Type B pancreatic cell (in vitro differentiated cells): ENCODE measurements around the gene CATSPERZ. TPM values are rescaled to one million over a fixed set of nuclear protein-coding genes. Genes with fewer than 3 reads are reported as not detected.

ENCODE experiments used
- DNase-seq: peaks from one replicate; pipeline ENCODE4 v3.0.0; 2021; ENCODE audit warnings: mixed read lengths; ENCODE audit not compliant: unreplicated experiment; ENCODE audit errors: extremely low spot score
- H3K27ac Mint-ChIP-seq: 2 replicates; pipeline ENCODE4 v1.8.0; 2021; ENCODE audit warnings: mild to moderate bottlenecking, mixed read lengths
- H3K27me3 Mint-ChIP-seq: 2 replicates; pipeline ENCODE4 v1.8.0; 2021; ENCODE audit warnings: mixed read lengths
- H3K36me3 Mint-ChIP-seq: 2 replicates; pipeline ENCODE4 v1.8.0; 2021; ENCODE audit warnings: mixed read lengths
- H3K4me1 Mint-ChIP-seq: one replicate; pipeline ENCODE4 v1.8.0; 2021; ENCODE audit warnings: mixed read lengths; ENCODE audit not compliant: unreplicated experiment
- H3K4me3 Mint-ChIP-seq: 2 replicates; pipeline ENCODE4 v1.8.0; 2021; ENCODE audit warnings: mild to moderate bottlenecking, mixed read lengths
- H3K9me3 Mint-ChIP-seq: 2 replicates; pipeline ENCODE4 v1.8.0; 2021; ENCODE audit warnings: mixed read lengths
- microRNA-seq: library from miRNA; unstranded; fragments of <30 nt; microRNA quantifications from one replicate; pipeline ENCODE4, GENCODE V29; 2020
- total RNA-seq: library from RNA; stranded (reverse); gene quantifications from 2 replicates; pipeline ENCODE4 v1.2.1, GENCODE V29; 2021; ENCODE audit warnings: low replicate concordance
- TF ChIP-seq, protein P1 (sequence below): fragments of 200-600 bp; sonication (generic); conservative IDR thresholded peaks from 2 replicates; pipeline ENCODE4 v1.5.0; 2021; ENCODE audit warnings: antibody characterized with exemption, mild to moderate bottlenecking

Gene CATSPERZ
- total RNA-seq, 1 donor from 2014 or later: not detected

DNA sequence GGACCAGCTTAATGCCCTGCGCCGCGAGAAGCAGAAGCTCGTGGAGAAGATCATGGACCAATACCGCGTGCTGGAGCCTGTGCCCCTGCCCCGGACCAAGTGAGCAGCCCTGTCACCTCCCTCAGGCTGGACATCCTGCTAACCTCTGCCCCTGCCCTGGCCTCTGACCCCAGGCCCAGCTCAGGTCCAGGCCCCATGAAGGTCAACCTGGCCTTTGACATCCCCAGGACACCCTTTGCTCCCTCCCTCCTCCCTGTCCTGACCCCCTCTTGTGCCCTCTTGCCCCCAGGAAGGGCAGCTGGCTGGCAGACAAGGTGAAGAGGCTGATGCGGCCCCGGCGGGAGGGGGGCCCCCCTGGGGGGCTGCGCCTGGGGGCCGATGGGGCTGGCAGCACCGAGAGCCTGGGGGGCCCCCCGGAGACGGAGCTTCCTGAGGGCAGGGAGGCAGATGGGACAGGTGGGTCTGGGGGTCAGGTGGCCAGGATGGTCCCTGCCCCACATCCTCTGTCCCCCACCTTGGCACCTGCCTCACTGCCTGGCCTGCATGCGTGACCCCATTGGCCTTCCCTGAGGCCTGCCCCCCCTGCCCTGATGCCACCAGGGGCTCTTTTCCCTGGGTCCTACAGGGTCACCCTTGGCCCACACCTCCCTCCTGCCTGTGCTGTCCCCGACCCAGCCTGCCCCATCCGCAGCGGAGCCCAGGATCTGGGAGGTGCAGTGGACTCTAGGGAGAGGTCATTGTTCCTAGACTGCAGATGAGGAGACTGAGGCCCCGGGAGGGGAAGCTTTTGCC lies 53.8 kb downstream of the CATSPERZ start:
- no peak overlapping the region for H3K4me3 Mint-ChIP-seq
- DNase-seq: no peak
- TF ChIP-seq, protein P1, sequence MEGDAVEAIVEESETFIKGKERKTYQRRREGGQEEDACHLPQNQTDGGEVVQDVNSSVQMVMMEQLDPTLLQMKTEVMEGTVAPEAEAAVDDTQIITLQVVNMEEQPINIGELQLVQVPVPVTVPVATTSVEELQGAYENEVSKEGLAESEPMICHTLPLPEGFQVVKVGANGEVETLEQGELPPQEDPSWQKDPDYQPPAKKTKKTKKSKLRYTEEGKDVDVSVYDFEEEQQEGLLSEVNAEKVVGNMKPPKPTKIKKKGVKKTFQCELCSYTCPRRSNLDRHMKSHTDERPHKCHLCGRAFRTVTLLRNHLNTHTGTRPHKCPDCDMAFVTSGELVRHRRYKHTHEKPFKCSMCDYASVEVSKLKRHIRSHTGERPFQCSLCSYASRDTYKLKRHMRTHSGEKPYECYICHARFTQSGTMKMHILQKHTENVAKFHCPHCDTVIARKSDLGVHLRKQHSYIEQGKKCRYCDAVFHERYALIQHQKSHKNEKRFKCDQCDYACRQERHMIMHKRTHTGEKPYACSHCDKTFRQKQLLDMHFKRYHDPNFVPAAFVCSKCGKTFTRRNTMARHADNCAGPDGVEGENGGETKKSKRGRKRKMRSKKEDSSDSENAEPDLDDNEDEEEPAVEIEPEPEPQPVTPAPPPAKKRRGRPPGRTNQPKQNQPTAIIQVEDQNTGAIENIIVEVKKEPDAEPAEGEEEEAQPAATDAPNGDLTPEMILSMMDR: no peak
- H3K9me3 Mint-ChIP-seq: no peaks in the 10 kb centered on the region
- H3K27ac Mint-ChIP-seq: no peak overlapping the region
- peaks cover 11% of the 10 kb centered on the region for H3K4me1 Mint-ChIP-seq
- H3K36me3 Mint-ChIP-seq: no peaks in the 10 kb centered on the region
- no peaks in the 10 kb centered on the region for H3K27me3 Mint-ChIP-seq

Small RNAs within 50 kb of the gene (microRNA-seq; reads per million reads assigned to microRNA genes)
- gene MIR7155: not detected

Other genes with a start within 250 kb of the CATSPERZ start
- 21.1 and 22.3 TPM in 2 replicates for gene MACROD1, start 134.2 kb upstream of the CATSPERZ start, total RNA-seq
- gene STIP1, start 114.2 kb upstream of the CATSPERZ start, total RNA-seq: 176 and 206 TPM in 2 replicates
- gene FERMT3, start 93.6 kb upstream of the CATSPERZ start, total RNA-seq: 3.5 and 6.9 TPM in 2 replicates
- gene TRPT1, start 74.2 kb upstream of the CATSPERZ start, total RNA-seq: 34.2 and 38.9 TPM in 2 replicates
- gene NUDT22, start 74.1 kb upstream of the CATSPERZ start, total RNA-seq: 47.9 and 49.0 TPM in 2 replicates
- gene DNAJC4, start 69.8 kb upstream of the CATSPERZ start, total RNA-seq: 48.2 and 50.8 TPM in 2 replicates
- gene VEGFB, start 65.8 kb upstream of the CATSPERZ start, total RNA-seq: 66.3 and 71.8 TPM in 2 replicates
- gene FKBP2, start 59.3 kb upstream of the CATSPERZ start, total RNA-seq: 52.8 and 69.6 TPM in 2 replicates
- 187 and 274 TPM in 2 replicates for gene PPP1R14B, start 53.4 kb upstream of the CATSPERZ start, total RNA-seq
- gene PLCB3, start 48.8 kb upstream of the CATSPERZ start, total RNA-seq: 40.7 and 56.2 TPM in 2 replicates
- gene BAD, start 15.7 kb upstream of the CATSPERZ start, total RNA-seq: 39.3 and 48.7 TPM in 2 replicates
- 43.7 and 47.9 TPM in 2 replicates for gene GPR137, start 14.5 kb upstream of the CATSPERZ start, total RNA-seq
- gene KCNK4, start 9.1 kb upstream of the CATSPERZ start, total RNA-seq: 0.19 TPM in 1 of 2 replicates, not detected in the other
- 41.7 and 76.0 TPM in 2 replicates for gene ESRRA, start 5.2 kb downstream of the CATSPERZ start, total RNA-seq
- gene TRMT112, start 17.2 kb downstream of the CATSPERZ start, total RNA-seq: 160 and 198 TPM in 2 replicates
- gene PRDX5, start 17.8 kb downstream of the CATSPERZ start, total RNA-seq: 166 and 227 TPM in 2 replicates
- gene CCDC88B, start 39.8 kb downstream of the CATSPERZ start, total RNA-seq: 2.8 and 3.1 TPM in 2 replicates
- 26.4 and 49.8 TPM in 2 replicates for gene RPS6KA4, start 58.8 kb downstream of the CATSPERZ start, total RNA-seq